Right atrium auricular region (tissue), 2 donors: ENCODE data around the gene FBXO31. TPM values are rescaled to one million over a fixed set of nuclear protein-coding genes. Genes with fewer than 3 reads are reported as not detected.

Experiments used
- DNase-seq: peaks from one replicate; pipeline ENCODE4 v3.0.0-alpha.2; 2019; ENCODE audit warnings: low spot score
- H3K27ac ChIP-seq, 2 donors: fragments of 200-600 bp; sonication (generic); 1 replicate in 1 of 2; 2 replicates in 1 of 2; pipeline ENCODE4 v1.5.1; 2016 to 2019
- H3K27me3 ChIP-seq, 2 donors: fragments of 200-600 bp; sonication (generic); one replicate each; pipeline versions ENCODE4 v1.5.1 to v1.6.0; 2017 to 2019
- H3K36me3 ChIP-seq: fragments of 200-600 bp; sonication (generic); one replicate; pipeline ENCODE4 v1.5.1; 2016
- H3K4me1 ChIP-seq, 2 donors: fragments of 200-600 bp; sonication (generic); one replicate each; pipeline versions ENCODE4 v1.5.1 to v1.6.0; 2017 to 2019
- H3K4me3 ChIP-seq, 2 donors: fragments of 200-600 bp; sonication (generic); 1 replicate in 1 of 2; 2 replicates in 1 of 2; pipeline ENCODE4 v1.5.1; 2017 to 2019; ENCODE audit warnings: mild to moderate bottlenecking in 1 of 2, moderate library complexity in 1 of 2
- H3K9me3 ChIP-seq, 2 donors: fragments of 200-600 bp; sonication (generic); one replicate each; pipeline ENCODE4 v1.5.1; 2019
- CTCF ChIP-seq, 2 donors: fragments of 200-600 bp; sonication (generic); IDR thresholded peaks; one replicate each; pipeline ENCODE4 v1.5.1; 2019; ENCODE audit warnings: antibody characterized with exemption in 2 of 2
- total RNA-seq, 2 donors: library from RNA; depleted of rRNA; stranded (reverse); fragments of >200 nt; gene quantifications; one replicate each; pipeline ENCODE4 v1.1.0, GENCODE V29; 2016

FBXO31 gene
- total RNA-seq, 2 donors from 2014 or later, result 39.3 to 53.1 TPM

GRCh38 chr16:87418644-87419043 lies 35.1 kb upstream of the FBXO31 start:
- H3K36me3 ChIP-seq, result peaks cover 85% of the 10 kb centered on the region
- H3K27ac ChIP-seq, result no peak overlapping the region
- no peak for TF ChIP-seq CTCF (IDR thresholded peaks at IDR 0.05)
- no peaks in the 10 kb centered on the region for H3K9me3 ChIP-seq
- H3K4me3 ChIP-seq, result no peak overlapping the region
- no peaks in the 10 kb centered on the region for H3K4me1 ChIP-seq
- DNase-seq, result no peak
- no peaks in the 10 kb centered on the region for H3K27me3 ChIP-seq

- no peak for TF ChIP-seq CTCF (IDR thresholded peaks at IDR 0.05)
- no peak for DNase-seq
- H3K36me3 ChIP-seq, result peaks cover 85% of the 10 kb centered on the region
These were observed 34.6 kb upstream of the FBXO31 start for GRCh38 chr16:87418216-87418615.

GRCh38 chr16:87417528-87417910 lies 33.9 kb upstream of the FBXO31 start:
- DNase-seq, result no peak
- H3K27me3 ChIP-seq, result no peaks in the 10 kb centered on the region
- H3K9me3 ChIP-seq, result no peaks in the 10 kb centered on the region
- no peak for TF ChIP-seq CTCF (IDR thresholded peaks at IDR 0.05)
- no peak overlapping the region for H3K27ac ChIP-seq
- peaks cover 86% of the 10 kb centered on the region for H3K36me3 ChIP-seq
- H3K4me3 ChIP-seq, result no peak overlapping the region
- no peaks in the 10 kb centered on the region for H3K4me1 ChIP-seq

More at GRCh38 chr16:87418216-87418615, 34.6 kb upstream of the FBXO31 start:
- Histone ChIP-seq H3K4me1 (no peaks in the 10 kb centered on the region), H3K27me3 (no peaks in the 10 kb centered on the region), H3K4me3 (no peak overlapping the region), H3K27ac (no peak overlapping the region), H3K9me3 (no peaks in the 10 kb centered on the region)

GRCh38 chr16:87416826-87417527 lies 33.4 kb upstream of the FBXO31 start:
- Histone ChIP-seq H3K27ac (no peak overlapping the region), H3K9me3 (no peaks in the 10 kb centered on the region), H3K27me3 (no peaks in the 10 kb centered on the region), H3K36me3 (peaks cover 89% of the 10 kb centered on the region), H3K4me1 (no peaks in the 10 kb centered on the region), H3K4me3 (no peak overlapping the region)
- peak in 1 of 2 donors; percentile 71 for TF ChIP-seq CTCF (IDR thresholded peaks at IDR 0.05)
- no peak for DNase-seq

GRCh38 chr16:87415441-87415840 lies 31.9 kb upstream of the FBXO31 start:
- Histone ChIP-seq H3K4me3 (no peak overlapping the region), H3K27me3 (no peaks in the 10 kb centered on the region), H3K4me1 (no peaks in the 10 kb centered on the region), H3K36me3 (peaks cover 91% of the 10 kb centered on the region), H3K27ac (no peak overlapping the region), H3K9me3 (no peaks in the 10 kb centered on the region)
- no peak for DNase-seq
- no peak for TF ChIP-seq CTCF (IDR thresholded peaks at IDR 0.05)

GRCh38 chr16:87414251-87414680 lies 30.7 kb upstream of the FBXO31 start:
- Histone ChIP-seq H3K36me3 (peaks cover 95% of the 10 kb centered on the region), H3K4me1 (no peaks in the 10 kb centered on the region), H3K27me3 (no peaks in the 10 kb centered on the region), H3K27ac (no peak overlapping the region), H3K9me3 (no peaks in the 10 kb centered on the region), H3K4me3 (no peak overlapping the region)
- no peak for TF ChIP-seq CTCF (IDR thresholded peaks at IDR 0.05)
- no peak for DNase-seq
